ENCODE measurements around the gene REELD1.

Gene REELD1

DNA sequence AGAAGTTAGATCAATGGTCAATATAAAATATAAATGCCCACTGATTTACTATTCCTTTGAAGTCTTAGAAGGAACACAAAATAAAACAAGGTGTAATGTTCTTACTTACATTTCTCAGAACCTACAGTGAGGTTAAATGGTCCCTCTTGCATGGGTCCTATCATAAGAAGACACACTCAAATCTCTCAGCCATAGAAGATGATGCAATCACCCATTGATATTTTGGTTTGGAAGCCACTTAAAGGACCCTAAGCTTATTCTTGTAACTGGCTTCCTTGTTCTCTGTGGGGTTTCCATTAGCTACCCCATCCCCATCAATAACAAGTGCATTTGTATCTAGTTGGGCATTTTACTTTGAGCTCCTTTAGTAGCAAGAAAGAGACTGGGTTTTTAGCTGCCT lies 15.1 kb downstream of the REELD1 start:
- no peak for DNase-seq

GRCh38 chr4:146232131-146232722 lies 17.9 kb downstream of the REELD1 start:
- DNase-seq, result no peak

DNA sequence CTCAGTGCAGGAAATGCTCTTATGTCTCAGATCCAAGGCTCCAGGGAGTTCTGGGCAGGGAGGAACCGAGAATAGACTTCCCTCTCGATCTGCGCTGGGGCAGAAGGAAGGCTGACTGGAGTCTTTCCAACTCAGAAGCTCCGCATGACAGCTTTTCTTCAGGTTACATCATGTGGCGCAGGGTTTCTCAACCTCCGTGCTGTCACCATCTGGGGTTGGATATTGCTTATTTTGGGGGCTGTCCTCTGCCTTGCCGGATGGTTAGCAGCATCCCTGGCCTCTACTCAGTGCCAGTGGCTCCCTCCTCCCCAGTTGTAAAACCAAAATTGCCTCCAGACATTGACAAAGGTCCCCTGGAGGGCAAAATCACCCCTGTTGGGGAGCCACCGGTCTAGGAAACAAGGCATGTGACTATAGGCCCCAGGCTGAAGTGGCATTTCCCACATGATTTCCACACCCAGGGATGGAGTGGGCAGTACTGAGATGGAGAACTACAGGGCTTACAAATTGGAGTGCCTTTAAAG lies 21.4 kb downstream of the REELD1 start:
- no peak for DNase-seq

DNA sequence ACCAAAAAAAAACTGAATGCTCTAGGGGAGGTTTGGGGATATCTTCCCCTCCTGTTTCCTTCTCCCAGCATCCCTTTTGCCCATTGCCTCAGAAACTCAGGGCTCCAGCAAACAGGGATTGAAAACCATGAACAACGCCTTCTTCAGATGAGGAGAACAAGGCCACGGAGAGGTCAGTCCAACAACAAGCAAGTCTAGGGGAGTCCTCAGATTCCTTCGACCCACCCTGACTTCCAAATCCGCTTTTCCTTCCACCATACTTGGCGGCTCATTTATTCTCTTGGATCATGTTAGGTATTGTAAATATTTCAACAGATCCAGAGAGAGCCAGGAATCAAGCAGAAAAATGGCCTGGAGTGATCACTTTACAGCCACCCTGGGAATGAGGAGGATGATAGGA lies 21.9 kb downstream of the REELD1 start:
- DNase-seq, result no peak

DNA sequence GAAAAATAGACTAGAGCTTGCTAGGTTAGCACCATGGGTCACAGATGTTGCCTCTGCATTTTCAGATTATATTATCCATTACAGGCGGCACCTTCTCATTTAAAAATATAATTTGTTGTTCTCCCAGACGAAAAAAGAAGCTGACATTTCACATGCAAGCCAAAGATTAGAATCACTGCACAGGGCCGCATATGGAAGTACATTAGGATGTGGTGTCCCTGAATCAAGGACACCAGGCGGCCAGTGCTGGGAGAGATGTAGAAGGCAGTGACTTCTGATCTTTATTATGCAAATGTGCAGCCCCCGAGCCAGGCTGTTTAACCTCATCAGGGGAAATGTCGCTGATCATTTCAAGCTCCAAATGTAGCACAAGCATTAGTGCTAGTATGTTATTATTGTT lies 22.8 kb downstream of the REELD1 start:
- no peak for DNase-seq

- no peak for DNase-seq
Measured at GRCh38 chr4:146238107-146238506, 23.8 kb downstream of the REELD1 start.

GRCh38 chr4:146243141-146243882 lies 29.0 kb downstream of the REELD1 start:
- DNase-seq, result no peak

DNA sequence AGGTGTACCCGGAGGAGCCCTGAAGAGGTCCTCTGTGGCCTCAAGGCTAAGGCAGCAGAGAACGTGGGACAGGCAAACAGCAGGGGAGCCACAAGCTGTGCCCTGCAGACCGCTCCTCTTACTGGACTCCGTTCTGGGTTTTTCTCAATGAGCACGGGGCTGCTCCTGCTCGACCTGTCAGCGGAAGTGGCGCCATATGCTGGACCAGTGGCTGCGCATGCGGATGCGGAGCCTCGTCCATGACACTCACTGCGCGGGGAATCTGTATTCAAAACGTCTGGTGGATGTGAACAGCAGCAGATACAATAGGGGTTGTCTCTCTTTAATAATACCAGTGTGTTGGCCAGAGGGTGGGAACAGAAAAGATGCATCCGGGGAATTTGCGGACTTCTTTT lies 29.5 kb downstream of the REELD1 start:
- DNase-seq, result no peak

- no peak for DNase-seq
Measured at GRCh38 chr4:146244496-146244895, 30.2 kb downstream of the REELD1 start.

- DNase-seq, result no peak
Measured at GRCh38 chr4:146245246-146245645, 30.9 kb downstream of the REELD1 start.

DNA sequence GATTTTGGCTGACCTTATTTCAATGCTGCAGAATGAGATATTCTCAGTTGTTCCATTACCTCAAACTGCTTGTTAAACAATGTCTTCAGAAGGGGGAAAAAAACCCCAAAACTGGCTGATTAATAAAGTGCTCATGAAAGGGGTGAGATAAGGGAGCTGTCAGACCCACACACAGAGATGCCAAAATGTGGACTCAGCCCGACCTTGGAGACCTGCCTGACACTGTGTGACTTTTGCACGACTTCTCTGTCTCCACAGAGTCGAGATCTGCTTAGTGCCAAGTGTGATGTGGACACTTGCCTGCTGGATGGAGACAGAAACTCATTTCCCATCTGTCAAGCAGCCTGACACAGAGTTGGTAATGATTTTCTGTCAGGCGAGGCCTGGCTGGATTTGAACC lies 31.5 kb downstream of the REELD1 start:
- DNase-seq, result no peak

- no peak for DNase-seq
Measured at GRCh38 chr4:146246381-146246780, 32.0 kb downstream of the REELD1 start.

DNA sequence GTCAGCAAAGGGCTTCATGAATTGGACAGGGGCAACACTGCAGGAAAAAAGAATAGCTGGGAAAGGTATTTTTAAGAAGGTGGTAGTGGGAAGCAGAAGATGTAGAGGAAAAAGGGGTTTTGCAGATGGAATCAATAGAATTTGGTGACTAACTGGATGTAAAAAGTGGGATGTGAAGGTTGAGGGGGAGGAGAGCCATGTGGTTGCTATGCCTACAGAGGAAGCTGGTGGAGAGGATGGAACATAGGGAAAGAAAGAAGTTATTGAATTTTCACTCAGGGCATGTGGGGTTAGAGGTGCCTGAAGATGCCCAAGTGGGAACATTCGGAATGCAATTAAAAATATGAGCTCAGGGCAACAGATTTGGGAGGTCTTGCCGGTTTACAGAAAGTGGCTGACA lies 33.0 kb downstream of the REELD1 start:
- DNase-seq, result no peak

- no peak for DNase-seq
Measured at GRCh38 chr4:146252969-146253611, 38.8 kb downstream of the REELD1 start.

GRCh38 chr4:146255463-146255862 lies 41.1 kb downstream of the REELD1 start:
- no peak for DNase-seq

- no peak for DNase-seq
Measured at GRCh38 chr4:146255874-146256273, 41.5 kb downstream of the REELD1 start.

- no peak for DNase-seq
Measured at GRCh38 chr4:146256328-146256727, 42.0 kb downstream of the REELD1 start.

DNA sequence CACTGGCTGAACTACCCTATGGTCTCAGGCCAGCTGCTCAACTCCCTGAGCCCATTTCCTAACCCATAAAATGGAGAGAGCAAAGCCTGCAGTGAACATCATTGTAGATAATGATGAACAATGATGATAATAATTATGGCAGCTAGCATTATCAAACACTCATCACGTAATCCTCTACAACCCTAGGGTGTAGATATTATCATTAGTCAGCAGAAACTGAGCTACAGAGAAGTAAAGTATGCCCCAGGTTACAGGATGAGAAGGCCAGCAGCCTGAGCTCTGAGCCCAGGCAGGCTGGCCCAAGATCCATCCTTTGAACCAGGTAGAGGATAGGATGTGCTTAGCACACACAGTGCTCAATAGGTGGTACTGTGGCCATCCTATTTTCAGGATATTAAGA lies 43.2 kb downstream of the REELD1 start:
- DNase-seq, result no peak

DNA sequence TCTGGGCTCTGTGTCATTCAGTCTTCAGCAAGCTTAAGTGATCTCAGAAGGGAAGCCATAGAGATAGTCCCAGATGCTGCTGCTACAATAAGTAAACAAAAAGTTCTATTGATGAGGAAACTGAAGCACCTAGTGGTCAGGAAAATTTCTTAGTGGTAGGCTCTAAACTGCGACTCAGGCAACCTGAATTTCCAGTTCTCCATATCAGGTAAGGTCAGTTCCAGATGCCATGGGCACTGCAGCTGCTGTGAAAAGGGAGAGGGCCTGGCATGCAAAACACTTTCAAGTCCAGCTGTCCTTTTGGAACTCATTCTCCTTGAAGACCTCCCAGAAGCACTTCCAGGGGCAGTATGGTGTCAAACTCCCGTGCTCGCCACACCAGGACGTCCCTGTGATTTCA lies 46.2 kb downstream of the REELD1 start:
- no peak for DNase-seq

GRCh38 chr4:146261041-146261440 lies 46.7 kb downstream of the REELD1 start:
- DNase-seq, result no peak

- DNase-seq, result no peak
Measured at GRCh38 chr4:146263793-146264192, 49.5 kb downstream of the REELD1 start.

GRCh38 chr4:146265950-146266490 lies 51.7 kb downstream of the REELD1 start:
- DNase-seq, result no peak

DNA sequence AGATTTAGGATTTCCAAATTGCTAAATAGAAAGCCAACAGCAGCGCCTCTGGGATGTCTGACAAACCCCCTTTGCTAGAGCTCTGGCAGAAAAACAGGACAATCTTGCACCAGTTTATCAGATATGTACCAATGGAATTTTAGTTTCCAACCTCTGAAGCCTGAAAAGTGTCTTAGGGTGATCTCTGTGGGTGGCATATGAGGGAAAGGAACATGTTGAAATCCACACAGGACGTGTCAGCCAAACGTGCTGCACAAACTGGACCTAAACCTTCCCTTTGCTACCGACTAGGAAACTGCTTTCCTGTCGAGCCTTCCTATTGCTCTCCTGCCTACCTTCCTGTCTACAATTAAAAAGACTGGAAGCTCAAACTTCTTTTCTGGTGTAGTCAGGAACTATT lies 53.5 kb downstream of the REELD1 start:
- DNase-seq, result no peak

- no peak for DNase-seq
Measured at GRCh38 chr4:146269228-146269653, 54.9 kb downstream of the REELD1 start.

All from NCI-H1417 treated with DMSO at 0.1 percent for 48 hours (cell line).